ENCODE data around the gene NRAP. TPM values are rescaled to one million over a fixed set of nuclear protein-coding genes. Genes with fewer than 3 reads are reported as not detected.

Gene NRAP
- total and polyA plus RNA-seq, 12 donors, result 168 to 1,999 (median 1,161) TPM

DNA sequence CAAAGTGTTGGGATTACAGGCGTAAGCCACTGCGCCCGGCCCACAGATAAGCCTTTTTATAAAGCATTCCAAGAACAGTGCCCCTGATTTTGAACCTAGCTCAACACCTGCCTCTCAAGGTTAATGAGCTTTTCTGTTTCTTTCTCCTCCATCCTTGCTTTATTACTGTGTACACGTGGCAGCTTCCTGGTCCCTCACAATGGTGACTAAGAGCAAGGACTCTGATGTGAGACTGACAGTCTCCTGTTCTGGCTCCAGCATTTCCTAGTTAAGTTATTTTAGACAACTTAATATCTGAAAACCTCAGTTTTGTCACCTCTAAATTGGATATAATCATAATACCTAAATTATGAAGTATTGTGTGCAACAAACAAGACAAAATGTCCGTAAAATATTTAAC is 101.1 kb downstream of the NRAP start:
- Histone ChIP-seq H3K9me3 (no peaks in the 10 kb centered on the region), H3K27ac (no peak overlapping the region), H3K36me3 (no peaks in the 10 kb centered on the region), H3K4me3 (no peak overlapping the region), H3K27me3 (peaks cover 0 to 18% (median 8%) of the 10 kb centered on the region in 7 donors), H3K4me1 (peaks cover 0 to 13% (median 3%) of the 10 kb centered on the region in 9 donors)
- WGBS, 2 donors, result 82 to 94% methylated on average over 5 of the region's 5 CpGs
- intact Hi-C loops (cut with DNase I), result loop anchor here in 3 of 10 donors (5.0 to 10.0 kb wide), 3 partner anchors 435 to 1088 kb away; no protein-coding TSS in a partner anchor
- DNase-seq, result no peak
- TF ChIP-seq, protein P1, sequence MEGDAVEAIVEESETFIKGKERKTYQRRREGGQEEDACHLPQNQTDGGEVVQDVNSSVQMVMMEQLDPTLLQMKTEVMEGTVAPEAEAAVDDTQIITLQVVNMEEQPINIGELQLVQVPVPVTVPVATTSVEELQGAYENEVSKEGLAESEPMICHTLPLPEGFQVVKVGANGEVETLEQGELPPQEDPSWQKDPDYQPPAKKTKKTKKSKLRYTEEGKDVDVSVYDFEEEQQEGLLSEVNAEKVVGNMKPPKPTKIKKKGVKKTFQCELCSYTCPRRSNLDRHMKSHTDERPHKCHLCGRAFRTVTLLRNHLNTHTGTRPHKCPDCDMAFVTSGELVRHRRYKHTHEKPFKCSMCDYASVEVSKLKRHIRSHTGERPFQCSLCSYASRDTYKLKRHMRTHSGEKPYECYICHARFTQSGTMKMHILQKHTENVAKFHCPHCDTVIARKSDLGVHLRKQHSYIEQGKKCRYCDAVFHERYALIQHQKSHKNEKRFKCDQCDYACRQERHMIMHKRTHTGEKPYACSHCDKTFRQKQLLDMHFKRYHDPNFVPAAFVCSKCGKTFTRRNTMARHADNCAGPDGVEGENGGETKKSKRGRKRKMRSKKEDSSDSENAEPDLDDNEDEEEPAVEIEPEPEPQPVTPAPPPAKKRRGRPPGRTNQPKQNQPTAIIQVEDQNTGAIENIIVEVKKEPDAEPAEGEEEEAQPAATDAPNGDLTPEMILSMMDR (IDR thresholded peaks at IDR 0.05), result no peak
- ATAC-seq, result no peak

DNA sequence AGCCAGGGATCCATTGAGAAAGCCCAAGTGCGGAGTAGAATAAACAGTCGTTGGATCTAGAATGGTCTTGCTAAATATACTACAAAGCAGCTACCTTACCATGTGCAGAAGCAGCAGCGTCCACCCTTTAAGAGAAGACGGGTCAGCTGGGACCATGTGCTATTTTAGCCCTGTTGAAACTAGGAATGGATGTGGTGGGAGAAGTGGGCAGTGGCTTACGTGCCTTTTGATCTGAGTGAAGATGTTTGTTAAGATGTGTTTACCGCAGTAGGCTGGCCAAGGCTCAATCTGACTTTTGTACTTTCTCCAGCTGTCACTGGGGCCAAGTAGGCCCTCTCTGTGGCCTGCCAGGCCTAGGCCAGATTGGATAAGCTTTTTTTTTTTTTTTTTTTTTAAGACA is 101.8 kb downstream of the NRAP start:
- no peak overlapping the region for H3K27ac ChIP-seq
- no peak for ATAC-seq

DNA sequence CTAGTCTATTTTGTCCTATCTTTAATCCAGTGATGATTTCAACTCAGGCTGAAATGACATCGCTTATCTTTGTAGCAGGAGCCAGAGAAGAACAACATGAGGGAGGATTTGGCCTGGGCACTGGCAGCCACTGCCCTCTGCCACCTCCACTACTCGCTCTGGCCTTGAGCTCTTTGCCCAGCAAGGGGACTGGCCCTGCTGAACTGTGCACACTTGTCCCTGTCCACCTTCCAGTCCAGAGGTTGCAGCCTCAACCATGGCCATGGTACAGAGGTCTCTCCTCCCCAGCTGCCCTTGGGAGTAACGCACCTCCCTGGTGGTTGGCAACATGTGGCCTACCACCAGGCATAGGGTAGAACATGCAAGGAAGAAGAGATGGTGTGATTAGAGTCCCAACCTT is 102.6 kb downstream of the NRAP start:
- Histone ChIP-seq H3K9me3 (no peaks in the 10 kb centered on the region), H3K27me3 (peaks cover 0 to 31% (median 11%) of the 10 kb centered on the region in 7 donors), H3K36me3 (no peaks in the 10 kb centered on the region), H3K4me1 (peaks cover 0 to 21% (median 10%) of the 10 kb centered on the region in 9 donors), H3K4me3 (no peak overlapping the region), H3K27ac (no peak overlapping the region)
- intact Hi-C loops (cut with DNase I), result loop anchor here in 3 of 10 donors (5.0 to 10.0 kb wide), 3 partner anchors 434 to 1086 kb away; no protein-coding TSS in a partner anchor
- 87 to 97% methylated on average over 3 of the region's 3 CpGs for WGBS, 2 donors
- DNase-seq, result no peak
- TF ChIP-seq, protein P1 (IDR thresholded peaks at IDR 0.05), result no peak
- no peak for ATAC-seq

More for the DNA sequence above, 101.8 kb downstream of the NRAP start:
- 81 to 89% methylated on average over 6 of the region's 6 CpGs for WGBS, 2 donors
- H3K36me3 ChIP-seq, result no peaks in the 10 kb centered on the region
- no peaks in the 10 kb centered on the region for H3K9me3 ChIP-seq
- DNase-seq, result no peak
- intact Hi-C loops (cut with DNase I), result loop anchor here in 3 of 10 donors (5.0 to 10.0 kb wide), 3 partner anchors 435 to 1087 kb away; no protein-coding TSS in a partner anchor
- peaks cover 0 to 17% (median 7%) of the 10 kb centered on the region in 9 donors for H3K4me1 ChIP-seq
- no peak overlapping the region for H3K4me3 ChIP-seq
- TF ChIP-seq, protein P1 (IDR thresholded peaks at IDR 0.05), result no peak
- H3K27me3 ChIP-seq, result peaks cover 0 to 23% (median 8%) of the 10 kb centered on the region in 7 donors

DNA sequence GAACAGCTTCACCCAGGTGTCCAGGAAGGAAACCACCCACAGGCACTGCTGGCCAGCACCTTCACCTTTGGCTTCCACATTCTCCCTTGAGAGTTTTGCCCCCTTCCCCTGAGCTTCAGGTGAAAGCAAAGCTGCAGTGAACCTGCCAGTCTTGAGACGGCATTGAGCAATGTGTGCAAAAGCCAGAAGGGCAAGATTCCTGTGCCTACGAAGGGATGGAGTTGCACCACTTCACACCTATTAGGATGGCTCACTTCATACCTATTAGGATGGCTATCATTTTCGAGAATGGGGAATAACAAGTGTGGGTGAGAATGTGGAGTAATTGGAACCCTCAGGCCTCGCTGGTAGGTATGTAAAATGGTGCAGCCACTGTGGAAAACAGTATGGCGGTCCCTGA is 103.8 kb downstream of the NRAP start:
- Histone ChIP-seq H3K4me3 (no peak overlapping the region), H3K4me1 (peaks cover 0 to 21% (median 10%) of the 10 kb centered on the region in 9 donors), H3K36me3 (no peaks in the 10 kb centered on the region), H3K27me3 (peaks cover 0 to 39% (median 13%) of the 10 kb centered on the region in 7 donors), H3K9me3 (no peaks in the 10 kb centered on the region), H3K27ac (no peak overlapping the region)
- 81 to 92% methylated on average over 5 of the region's 5 CpGs for WGBS, 2 donors
- ATAC-seq, result no peak
- TF ChIP-seq, protein P1 (IDR thresholded peaks at IDR 0.05), result no peak
- intact Hi-C loops (cut with DNase I), result loop anchor here in 3 of 10 donors (5.0 to 10.0 kb wide), 3 partner anchors 433 to 1085 kb away; no protein-coding TSS in a partner anchor
- DNase-seq, result no peak
